Esophagus muscularis mucosa (tissue), 4 donors: ENCODE measurements around the gene RHOBTB3. TPM values are rescaled to one million over a fixed set of nuclear protein-coding genes. Genes with fewer than 3 reads are reported as not detected.
A peak's percentile ranks its signal among the peaks of the same experiment; 100 is the strongest.

ENCODE experiments used
- DNase-seq: peaks from one replicate; pipeline ENCODE4 v3.0.0-alpha.2; 2017; ENCODE audit errors: extremely low spot score
- H3K27ac ChIP-seq, 4 donors: fragments of 200-600 bp; sonication (generic); replicated peaks in 1 of 4; 1 replicate in 3 of 4; 2 replicates in 1 of 4; pipeline ENCODE4 v1.5.1; 2016 to 2019; ENCODE audit warnings: mild to moderate bottlenecking in 1 of 4
- H3K27me3 ChIP-seq, 4 donors: fragments of 200-600 bp; sonication (generic); one replicate each; pipeline versions ENCODE4 v1.5.1 to v1.6.0; 2016 to 2019
- H3K36me3 ChIP-seq, 4 donors: fragments of 200-600 bp; sonication (generic); one replicate each; pipeline ENCODE4 v1.5.1; 2016 to 2019
- H3K4me1 ChIP-seq, 4 donors: fragments of 200-600 bp; sonication (generic); one replicate each; pipeline ENCODE4 v1.5.1; 2016 to 2019
- H3K4me3 ChIP-seq, 4 donors: fragments of 200-600 bp; sonication (generic); 1 replicate in 2 of 4; 2 replicates in 2 of 4; pipeline ENCODE4 v1.5.1; 2016 to 2019; ENCODE audit warnings: mild to moderate bottlenecking in 4 of 4, moderate library complexity in 1 of 4
- H3K9me3 ChIP-seq, 4 donors: fragments of 200-600 bp; sonication (generic); 1 replicate in 3 of 4; 2 replicates in 1 of 4; pipeline ENCODE4 v1.5.1; 2016 to 2019
- CTCF ChIP-seq, 3 experiments: fragments of 200-600 bp in 2 of 3; fragments of 450-650 bp in 1 of 3; sonication (generic) in 2 of 3; IDR thresholded peaks; one replicate each; pipeline ENCODE4 v1.5.1; 2017 to 2019; ENCODE audit warnings: antibody characterized with exemption in 3 of 3, mild to moderate bottlenecking in 2 of 3, moderate library complexity in 1 of 3
- EP300 ChIP-seq: sonication (generic); formaldehyde crosslinking; IDR thresholded peaks from one replicate; pipeline ENCODE4 v1.6.1; 2017; ENCODE audit warnings: antibody characterized with exemption
- POLR2A ChIP-seq: fragments of 450-650 bp; IDR thresholded peaks from one replicate; pipeline ENCODE4 v1.6.1; 2017; ENCODE audit warnings: antibody characterized with exemption, moderate library complexity, mild to moderate bottlenecking, low read depth
- POLR2AphosphoS5 ChIP-seq, 2 donors: sonication (generic); formaldehyde crosslinking; IDR thresholded peaks; one replicate each; pipeline ENCODE4 v1.6.1; 2017; ENCODE audit warnings: antibody characterized with exemption in 2 of 2
- WGBS: methylation state at CpG from one replicate; pipeline ENCODE4 v1.1.5; 2018; 5-methylcytosine and 5-hydroxymethylcytosine counted together
- intact Hi-C: fragments of 100-400 bp; cut with DNase I; formaldehyde crosslinking; loops from one replicate; pipeline ENCODE4 v1.15.1; 2023
- total RNA-seq, 4 donors: library from RNA; depleted of rRNA; stranded (reverse); fragments of >200 nt; gene quantifications; one replicate each; pipeline versions ENCODE4 v1.1.0 to v1.2.1, GENCODE V29; 2016

RHOBTB3 gene
- total RNA-seq, 4 donors from 2014 or later = 72.9 to 165 (median 89.2) TPM

DNA sequence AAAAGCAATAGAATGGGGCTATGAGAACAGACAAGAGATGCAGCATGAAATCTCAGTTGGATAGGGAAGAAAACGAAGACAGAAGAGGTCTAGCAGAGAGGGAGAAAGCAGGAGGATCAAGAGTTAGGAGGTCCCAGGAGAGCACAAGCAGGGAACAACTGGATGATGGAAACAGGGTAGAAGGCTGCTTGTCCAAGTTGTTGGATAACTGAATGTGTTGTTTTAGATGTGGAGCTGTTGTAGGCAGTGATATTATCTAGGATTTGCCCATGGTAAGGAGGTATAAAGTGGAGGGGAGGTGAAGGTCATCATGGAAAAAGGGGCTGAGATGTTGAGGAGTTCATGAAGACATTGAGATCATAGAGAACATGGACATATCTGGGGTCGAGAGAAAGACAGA is 12.4 kb upstream of the RHOBTB3 start:
- 86% methylated on average over 2 of the region's 2 CpGs for WGBS
- Histone ChIP-seq H3K4me1 (peaks cover 8 to 33% (median 25%) of the 10 kb centered on the region in 4 donors), H3K27me3 (no peaks in the 10 kb centered on the region), H3K4me3 (no peak overlapping the region), H3K9me3 (no peaks in the 10 kb centered on the region), H3K36me3 (no peaks in the 10 kb centered on the region), H3K27ac (no peak overlapping the region)
- DNase-seq = no peak
- TF ChIP-seq CTCF (IDR thresholded peaks at IDR 0.05) = no peak
- no peak for TF ChIP-seq POLR2A
- no peak for TF ChIP-seq EP300
- TF ChIP-seq POLR2AphosphoS5 (IDR thresholded peaks at IDR 0.05) = no peak
- intact Hi-C loops = loop anchor here (5.0 kb wide), 1 partner anchor 41 kb away; no protein-coding TSS in a partner anchor

GRCh38 chr5:95720094-95720786 is 10.9 kb upstream of the RHOBTB3 start:
- Histone ChIP-seq H3K4me1 (peaks cover 8 to 34% (median 27%) of the 10 kb centered on the region in 4 donors), H3K9me3 (no peaks in the 10 kb centered on the region), H3K4me3 (no peak overlapping the region), H3K27me3 (no peaks in the 10 kb centered on the region), H3K36me3 (no peaks in the 10 kb centered on the region), H3K27ac (peak overlapping the region; percentile 38 to 63 (median 54))
- no peak for TF ChIP-seq EP300
- TF ChIP-seq CTCF (IDR thresholded peaks at IDR 0.05) = no peak
- no peak for TF ChIP-seq POLR2AphosphoS5 (IDR thresholded peaks at IDR 0.05)
- no peak for TF ChIP-seq POLR2A
- no peak for DNase-seq
- intact Hi-C loops = no loop called here
- WGBS = 44% methylated on average over 3 of the region's 3 CpGs

GRCh38 chr5:95721582-95722295 is 9.4 kb upstream of the RHOBTB3 start:
- Histone ChIP-seq H3K9me3 (no peaks in the 10 kb centered on the region), H3K4me3 (no peak overlapping the region), H3K4me1 (peaks cover 8 to 44% (median 37%) of the 10 kb centered on the region in 4 donors), H3K27me3 (no peaks in the 10 kb centered on the region), H3K36me3 (no peaks in the 10 kb centered on the region), H3K27ac (peak overlapping the region in 2 of 4 donors; percentile 58 to 63)
- 41% methylated on average over 1 of the region's 1 CpG for WGBS
- intact Hi-C loops = no loop called here
- no peak for DNase-seq
- no peak for TF ChIP-seq POLR2A

DNA sequence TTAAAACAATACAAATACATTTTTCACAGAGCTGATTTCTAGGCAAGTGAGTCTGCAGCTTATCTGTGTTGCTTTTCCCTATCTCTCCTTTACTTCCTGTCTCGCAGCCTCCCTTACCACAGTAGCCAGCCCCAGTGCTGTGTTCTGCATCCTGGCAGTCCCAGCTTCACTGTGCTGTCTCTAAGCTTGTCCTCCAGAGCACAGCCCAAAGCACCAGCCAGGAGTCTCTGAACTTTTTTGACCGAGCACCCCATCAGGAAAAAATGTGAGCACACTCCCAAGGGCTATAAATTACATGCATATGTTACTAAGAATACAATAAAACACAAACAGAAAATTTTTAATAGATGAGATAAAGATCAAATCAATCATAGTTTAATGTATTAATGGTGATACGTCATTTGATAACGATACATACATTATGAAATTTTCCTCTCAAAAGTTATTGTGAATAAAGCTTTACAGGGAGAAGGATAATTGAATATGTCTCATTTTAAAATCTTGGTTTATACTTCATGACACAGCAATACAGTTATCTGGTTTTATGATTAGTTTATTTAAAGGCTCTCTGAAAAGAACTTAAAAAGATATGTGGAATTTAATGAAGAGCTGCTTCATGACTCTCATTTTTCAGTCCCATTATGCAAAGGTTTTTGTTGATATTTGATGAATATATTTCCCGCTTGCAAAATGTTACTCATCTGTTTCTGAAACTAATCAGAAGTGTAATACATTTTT is 7.3 kb upstream of the RHOBTB3 start:
- Histone ChIP-seq H3K36me3 (no peaks in the 10 kb centered on the region), H3K4me3 (no peak overlapping the region), H3K27ac (no peak overlapping the region), H3K4me1 (peaks cover 20 to 64% (median 53%) of the 10 kb centered on the region in 4 donors), H3K9me3 (no peaks in the 10 kb centered on the region), H3K27me3 (no peaks in the 10 kb centered on the region)
- WGBS = 68% methylated on average over 5 of the region's 5 CpGs
- TF ChIP-seq POLR2A (no peak), EP300 (no peak), CTCF (IDR thresholded peaks at IDR 0.05) (no peak), POLR2AphosphoS5 (IDR thresholded peaks at IDR 0.05) (no peak)
- intact Hi-C loops = no loop called here
- DNase-seq = no peak
